ENCODE results near the gene FAF1. TPM values are rescaled to one million over a fixed set of nuclear protein-coding genes. Genes with fewer than 3 reads are reported as not detected.

Gene FAF1
- total and polyA plus RNA-seq, 2 of the 8 experiments (the other 6 are each of a cell fraction or from before 2014, with no cell fraction given): 10.8 to 65.9 TPM

DNA sequence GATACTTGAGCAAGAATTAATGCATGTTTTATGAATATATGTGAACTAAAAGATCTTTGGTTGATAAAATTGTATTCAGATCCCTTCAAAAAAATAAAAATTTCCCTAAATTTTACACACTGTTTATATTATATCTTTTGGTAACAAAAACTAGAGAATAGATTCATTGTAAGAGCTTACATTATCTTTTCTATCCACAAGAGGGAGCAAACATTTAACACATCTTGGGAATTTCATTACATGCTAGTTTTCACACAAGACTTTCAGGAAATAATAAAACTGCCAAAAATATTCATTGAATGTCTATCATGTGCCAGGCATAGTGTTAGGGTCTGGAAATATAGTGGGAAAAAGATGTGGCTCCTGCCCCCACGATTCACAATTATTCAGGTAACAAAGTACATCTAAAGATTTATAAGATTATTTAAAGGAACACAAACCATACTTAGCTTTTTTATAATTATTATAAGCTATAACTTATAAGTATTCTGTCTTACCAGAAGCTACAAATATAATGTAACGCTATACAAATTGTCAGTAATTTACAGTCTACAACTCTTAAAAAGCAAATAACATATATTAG, 30.6 kb downstream of the FAF1 start:
- Histone ChIP-seq H3K23ac (ENCODE audit: insufficient read length) (no peak overlapping the region), H3K9me3 (ENCODE audit: insufficient read depth in 2 of 2, low read depth in 1 of 2, low read length in 1 of 2) (no peaks in the 10 kb centered on the region), H3K36me3 (ENCODE audit: control insufficient read depth in 2 of 4, insufficient read depth in 4 of 4, low read length in 3 of 4) (no peaks in the 10 kb centered on the region), H3K9ac (replicated peaks in 1 of 4; ENCODE audit: extremely low read depth in 1 of 4, low read depth in 3 of 4, low read length in 3 of 4) (no peak overlapping the region), H4K91ac (replicated peaks; ENCODE audit: insufficient read length, low read length) (no peak overlapping the region), H3K23me2 (ENCODE audit: low read depth, low read length) (no peaks in the 10 kb centered on the region), H4K5ac (ENCODE audit: insufficient read length, low read depth, low read length) (no peak overlapping the region), H2BK20ac (ENCODE audit: low read length) (no peak overlapping the region), H3K56ac (replicated peaks; ENCODE audit: insufficient read length, low read depth, low read length) (no peak overlapping the region), H2BK5ac (ENCODE audit: low read depth, low read length) (no peak overlapping the region), H3K79me1 (ENCODE audit: low read depth, low read length) (peaks cover 2% of the 10 kb centered on the region; the same call in 1 of the 2 replicates), H2BK12ac (ENCODE audit: low read depth, low read length) (no peak overlapping the region), H3K18ac (ENCODE audit: extremely low read depth, low read length) (no peak overlapping the region), H3K79me2 (ENCODE audit: control insufficient read depth in 1 of 2, insufficient read depth in 2 of 2, low read length in 2 of 2) (peaks cover 0 to 36% of the 10 kb centered on the region in 2 experiments; a peak in 2 of 4 replicates), H2AFZ (ENCODE audit: low read length) (no peak overlapping the region), H3K14ac (ENCODE audit: insufficient read length) (no peak overlapping the region), H3K4me2 (ENCODE audit: insufficient read depth in 1 of 2, low read depth in 2 of 2, low read length in 2 of 2) (no peak overlapping the region), H3K4me1 (replicated peaks in 1 of 4; ENCODE audit: control insufficient read depth in 3 of 4, insufficient read depth in 4 of 4, low read length in 3 of 4) (no peaks in the 10 kb centered on the region), H4K8ac (ENCODE audit: extremely low read depth, insufficient read depth, low read length) (no peak overlapping the region), H4K20me1 (replicated peaks in 1 of 2; ENCODE audit: control insufficient read depth in 1 of 2, insufficient read depth in 2 of 2, low read length in 2 of 2) (peaks cover 2 to 3% of the 10 kb centered on the region in 2 experiments), H2BK15ac (ENCODE audit: low read length) (no peak overlapping the region), H2BK120ac (replicated peaks; ENCODE audit: low read depth, low read length) (no peak overlapping the region), H3K27me3 (replicated peaks in 1 of 4; ENCODE audit: control insufficient read depth in 3 of 4, extremely low read depth in 1 of 4, insufficient read depth in 3 of 4, low read length in 3 of 4) (no peaks in the 10 kb centered on the region), H3K27ac (ENCODE audit: low read depth, low read length) (no peak overlapping the region), H2AK5ac (ENCODE audit: low read depth, low read length) (no peak overlapping the region), H3K4ac (replicated peaks; ENCODE audit: insufficient read length, low read depth, low read length) (no peak overlapping the region), H3K4me3 (ENCODE audit: extremely low read depth in 1 of 4, insufficient read depth in 2 of 4, low read depth in 3 of 4, low read length in 4 of 4) (no peak overlapping the region)
- ChIA-PET POLR2A (ENCODE audit: partially characterized antibody) (interaction anchor here (1.0 kb wide), 1 partner anchor 43 kb away, joined by 3 read pairs; no protein-coding TSS in a partner anchor), CTCF (ENCODE audit: partially characterized antibody) (interaction anchor here (0.7 to 3.7 kb wide), 34 partner anchors 9 to 289 kb away, joined by 3 to 30 read pairs (median 4); partner anchors contain the start of gene FAF1)
- TF ChIP-seq EGR1 (IDR thresholded peaks at IDR 0.05; ENCODE audit: borderline replicate concordance, low read depth, low read length) (no peak), TEAD4 (IDR thresholded peaks at IDR 0.05; ENCODE audit: low read depth, low read length) (no peak), RAD21 (IDR thresholded peaks at IDR 0.05 in 1 of 2, conservative IDR thresholded peaks at IDR 0.05 in 1 of 2; ENCODE audit: low read depth in 2 of 2, low read length in 2 of 2) (peak in 1 of 2 experiments; percentile 32; a peak in 2 of 4 replicates), CTCF (IDR thresholded peaks at IDR 0.05; ENCODE audit: control extremely low read depth in 1 of 3, insufficient read depth in 1 of 3, low read depth in 1 of 3, low read length in 3 of 3) (peak in 2 of 3 experiments; percentile 17 to 39; a peak in 2 of 4 replicates)
- FAIRE-seq (no peak), DNase-seq (ENCODE audit: low read depth in 1 of 2, low spot score in 2 of 2) (no peak)
- WGBS, 2 experiments (ENCODE audit: extremely low coverage in 1 of 2, insufficient coverage in 1 of 2, insufficient read length in 1 of 2, insufficient replicate concordance in 2 of 2, low coverage in 1 of 2, low lambda C conversion rate in 2 of 2, missing lambda C conversion rate in 1 of 2): 37% methylated on average over 2 of the region's 2 CpGs; no CpG with 5 or more reads in 1 of the 2 experiments

All from H1 (cell line).